ENCODE results near the gene ERMAP.

GRCh38 chr1:42831273-42831672, 14.4 kb downstream of the ERMAP start:
- no peak for TF ChIP-seq CTCF (IDR thresholded peaks at IDR 0.05)
- no peak for TF ChIP-seq POLR2A (IDR thresholded peaks at IDR 0.05)

Measured in esophagus squamous epithelium (tissue), 4 donors.